OCI-M2 (cell line): ENCODE data around the gene ASPHD1.
"Not testable (repeated sequence)": the region's sequence is repeated elsewhere in the genome, so short reads cannot be mapped to it uniquely, and the experiment has no call there.

Source experiments
- DNase-seq: peaks from one replicate; lab custom pipeline; 2025; ENCODE audit not compliant: unreplicated experiment; lab: John Stamatoyannopoulos, UW

Gene ASPHD1

DNA sequence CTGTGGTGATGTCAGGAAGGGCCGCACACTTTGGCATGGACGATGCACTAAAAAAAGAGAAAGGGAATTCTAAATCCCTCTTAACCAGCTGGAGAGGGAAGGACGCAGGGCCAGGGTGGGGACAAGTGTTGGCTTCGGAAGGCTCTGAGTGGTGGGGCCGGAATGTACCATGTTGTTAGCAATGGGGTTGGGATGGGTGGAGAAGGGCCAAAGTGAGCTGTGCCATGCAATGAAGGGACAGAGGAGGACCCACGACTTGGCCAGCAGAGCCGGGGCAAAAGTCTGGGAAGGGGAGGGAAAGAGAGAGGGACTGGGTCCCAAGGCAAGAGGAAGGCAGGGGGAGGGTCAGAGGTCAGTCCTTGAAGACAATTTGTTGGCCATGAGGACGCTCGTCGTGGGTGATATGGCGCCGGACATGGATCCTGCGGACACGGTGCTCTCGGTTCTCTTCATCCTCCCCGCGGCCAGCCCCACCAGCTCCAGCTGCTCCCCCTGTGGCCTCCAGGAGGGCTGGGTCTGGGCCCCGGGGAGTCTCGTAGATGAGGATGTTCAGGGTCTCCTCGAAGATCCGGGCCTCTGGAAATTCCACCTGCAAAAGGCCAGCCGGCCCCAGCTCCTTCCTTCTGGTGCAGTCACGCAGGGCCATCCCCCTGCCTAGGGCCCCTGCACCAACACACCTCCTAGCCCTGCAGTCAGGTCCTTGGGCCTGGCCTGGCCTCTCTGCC, 6.4 kb downstream of the ASPHD1 start:
- no peak for DNase-seq

- no peak for DNase-seq
Observed at GRCh38 chr16:29907973-29908372, 7.7 kb downstream of the ASPHD1 start.

DNA sequence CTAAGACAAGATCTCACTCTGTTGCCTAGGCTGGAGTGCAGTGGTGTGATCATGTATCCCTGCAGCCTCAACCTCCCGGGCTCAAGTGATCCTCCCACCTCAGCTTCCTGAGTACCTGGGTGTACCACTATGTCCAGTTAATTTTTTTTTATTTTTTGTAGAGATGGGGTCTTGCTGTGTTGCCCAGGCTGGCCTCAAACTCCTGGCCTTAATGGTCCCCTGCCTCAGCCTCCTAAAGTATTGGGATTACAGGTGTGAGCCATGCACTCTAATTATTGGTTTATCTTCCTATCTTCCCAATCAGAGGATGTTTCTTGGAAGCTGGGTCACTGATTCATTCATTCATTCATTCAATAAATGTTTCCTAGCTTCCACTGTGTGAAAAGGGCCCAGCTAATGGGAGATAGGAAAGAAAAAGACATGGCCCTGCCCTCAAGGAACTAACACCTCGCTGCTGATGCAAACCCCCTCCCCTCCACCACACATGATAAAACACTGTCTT, 8.5 kb downstream of the ASPHD1 start:
- DNase-seq = no peak

GRCh38 chr16:29909391-29909790, 9.1 kb downstream of the ASPHD1 start:
- DNase-seq = no peak

GRCh38 chr16:29909851-29910250, 9.6 kb downstream of the ASPHD1 start:
- DNase-seq = not testable (repeated sequence)

DNA sequence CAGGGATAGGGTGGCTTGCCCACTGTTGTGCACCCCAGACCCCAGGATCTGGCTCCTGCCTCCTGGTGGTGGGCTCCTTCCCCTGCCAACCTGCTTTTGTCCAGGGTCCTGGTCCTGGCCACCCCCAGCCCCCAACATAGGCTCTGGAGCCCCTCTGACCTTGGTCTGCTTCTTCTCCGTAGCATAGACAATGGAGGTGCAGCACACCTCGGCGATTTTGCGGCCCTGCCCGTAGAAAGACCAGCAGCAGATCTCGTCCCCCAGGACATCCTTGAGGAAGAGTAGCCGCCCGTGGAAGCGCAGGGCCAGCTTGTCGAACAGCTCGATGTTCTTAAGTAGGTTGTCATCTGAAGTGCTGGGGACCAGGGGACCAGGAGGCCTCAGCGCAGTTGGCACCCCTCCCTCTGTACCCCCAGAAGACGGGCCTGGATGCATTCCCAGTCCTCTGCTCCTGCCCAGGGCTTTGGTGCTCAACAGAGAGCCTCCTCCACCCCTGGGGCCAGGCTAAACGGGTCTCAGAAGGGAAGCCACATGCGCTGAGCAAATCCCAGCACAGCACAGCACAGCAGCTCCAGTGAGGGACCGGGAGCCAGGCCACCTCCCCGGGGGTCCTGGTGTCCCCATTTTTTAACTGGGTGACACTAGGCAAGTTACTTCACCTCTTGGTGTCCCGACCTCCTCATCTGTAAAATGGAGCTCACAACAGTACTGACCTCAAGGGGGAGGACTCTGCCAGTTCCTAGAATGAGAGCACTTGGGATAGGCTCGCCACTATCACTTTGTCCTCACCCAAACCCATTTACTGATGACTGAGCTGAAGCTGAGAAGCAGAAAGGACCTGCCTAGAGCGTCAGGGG, 10.8 kb downstream of the ASPHD1 start:
- DNase-seq = no peak

GRCh38 chr16:29911676-29912010, 11.4 kb downstream of the ASPHD1 start:
- no peak for DNase-seq

GRCh38 chr16:29912087-29912486, 11.8 kb downstream of the ASPHD1 start:
- no peak for DNase-seq

DNA sequence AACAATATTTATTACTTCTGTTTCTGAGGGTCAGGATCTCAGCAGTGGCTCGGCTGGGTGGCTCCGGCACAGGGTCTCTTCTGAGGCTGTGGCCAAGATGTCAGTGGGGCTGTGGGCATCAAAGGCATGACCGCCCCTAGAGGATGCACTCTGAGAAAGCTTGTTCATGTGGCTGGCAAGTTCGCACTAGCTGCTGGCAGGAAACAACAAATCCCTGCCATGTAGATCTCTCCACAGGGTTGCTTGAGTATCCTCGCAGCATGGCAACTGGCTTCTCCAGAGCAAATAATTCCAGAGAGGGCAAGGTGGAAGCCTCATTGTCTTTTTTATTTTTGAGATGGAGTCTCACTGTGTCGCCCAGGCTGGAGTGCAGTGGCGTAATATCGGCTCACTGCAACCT, 13.2 kb downstream of the ASPHD1 start:
- DNase-seq = no peak

DNA sequence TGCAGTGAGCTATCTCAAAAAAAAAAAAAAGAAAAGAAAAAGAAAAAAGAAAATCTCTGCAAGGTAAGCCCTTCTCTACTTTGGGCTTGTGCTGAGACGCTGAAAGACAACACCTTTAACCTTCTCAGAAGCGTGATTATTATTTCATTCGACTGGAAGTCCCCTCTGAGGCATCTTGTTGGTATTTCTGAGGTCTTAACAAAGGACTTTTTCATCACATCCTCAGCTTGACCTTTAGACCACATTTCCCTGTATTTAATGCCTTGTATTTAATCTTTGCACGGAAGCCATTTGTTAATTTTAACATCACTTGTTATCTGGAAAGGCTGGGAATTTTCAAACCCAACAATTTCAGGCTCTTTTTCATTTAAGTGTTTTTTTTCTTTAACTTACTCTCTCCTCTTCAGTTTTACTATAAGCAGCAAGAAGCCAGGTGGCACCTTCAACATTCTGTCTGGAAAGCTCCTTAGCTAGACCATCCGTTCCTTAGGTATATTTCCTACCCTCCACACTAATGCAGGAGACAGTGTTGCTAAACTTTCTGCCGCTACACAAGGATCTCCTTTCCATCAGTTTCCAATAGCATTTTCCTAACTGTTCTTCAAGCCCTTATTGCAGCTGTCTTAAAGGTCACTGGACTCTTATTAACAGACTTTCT, 15.4 kb downstream of the ASPHD1 start:
- DNase-seq = no peak

DNA sequence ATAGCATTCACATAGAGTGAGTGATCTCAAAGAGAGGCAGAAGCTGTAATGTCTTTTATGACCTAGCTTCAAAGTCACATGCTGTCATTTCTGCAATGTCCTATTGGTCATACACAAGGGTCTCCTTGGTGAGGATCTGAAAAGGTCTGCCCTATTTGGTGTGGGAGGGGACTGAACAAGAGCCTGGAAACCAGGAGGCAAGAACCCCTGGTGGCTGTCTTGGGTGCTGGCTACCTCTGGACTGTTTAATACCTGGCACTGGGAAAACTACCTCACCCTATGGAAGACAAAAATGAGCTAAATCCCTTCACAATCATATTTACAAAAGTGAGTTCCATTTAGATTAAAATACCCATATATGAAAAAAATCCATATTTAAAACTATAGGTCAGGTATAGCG, 16.7 kb downstream of the ASPHD1 start:
- no peak for DNase-seq

DNA sequence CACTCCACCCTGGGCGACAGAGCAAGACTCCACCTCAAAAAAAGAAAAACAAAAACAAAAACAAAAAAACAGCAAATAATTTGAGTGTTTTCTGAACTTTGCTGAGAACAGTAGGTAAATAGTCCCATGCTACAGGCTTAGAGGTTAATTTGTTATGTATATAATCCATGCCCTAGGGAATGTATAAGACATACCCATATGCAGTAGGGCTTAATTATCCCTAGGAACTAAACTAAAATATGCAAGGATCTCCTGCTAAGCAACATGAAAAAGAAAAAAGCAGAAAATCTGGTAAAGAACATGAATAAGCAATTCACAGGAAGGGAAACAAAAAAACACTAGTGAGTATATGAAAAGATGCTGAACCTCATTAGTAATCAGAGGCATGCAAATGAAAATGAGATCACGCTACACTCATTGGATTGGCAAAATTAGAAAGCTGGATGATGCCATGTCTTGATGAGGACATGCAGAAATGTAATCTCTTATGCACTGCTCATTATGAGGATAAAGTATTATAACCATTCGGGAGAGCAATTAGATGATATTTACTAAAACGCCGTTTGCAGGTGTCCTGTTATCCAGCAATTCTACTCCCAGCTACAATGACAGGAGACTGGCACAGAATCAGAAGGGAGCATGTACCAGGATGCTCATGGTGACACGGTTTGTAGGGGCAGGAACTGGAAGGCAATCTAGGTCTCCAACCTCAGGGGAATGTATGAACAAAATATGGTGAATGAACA, 20.2 kb downstream of the ASPHD1 start:
- no peak for DNase-seq

- no peak for DNase-seq
Observed at GRCh38 chr16:29921034-29921385, 20.7 kb downstream of the ASPHD1 start.

DNA sequence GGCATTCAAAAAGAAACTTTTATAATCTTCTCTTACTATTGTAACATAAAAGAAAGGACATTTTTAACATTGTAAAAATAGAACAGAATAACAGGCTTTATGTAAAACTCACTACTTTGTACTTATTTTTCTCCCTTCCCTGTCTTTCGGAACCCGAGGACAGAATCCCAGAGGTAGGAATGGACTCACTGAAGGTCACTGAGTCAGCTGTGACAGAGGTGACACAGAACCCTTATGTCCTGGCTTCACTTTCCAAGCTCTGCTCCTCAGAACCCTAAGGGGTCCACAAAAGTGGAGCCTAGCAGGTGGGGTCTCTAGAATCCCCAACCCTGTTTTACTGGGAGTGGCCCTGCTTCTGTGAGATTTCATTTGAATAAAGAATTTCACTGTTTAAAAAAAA, 22.0 kb downstream of the ASPHD1 start:
- no peak for DNase-seq

DNA sequence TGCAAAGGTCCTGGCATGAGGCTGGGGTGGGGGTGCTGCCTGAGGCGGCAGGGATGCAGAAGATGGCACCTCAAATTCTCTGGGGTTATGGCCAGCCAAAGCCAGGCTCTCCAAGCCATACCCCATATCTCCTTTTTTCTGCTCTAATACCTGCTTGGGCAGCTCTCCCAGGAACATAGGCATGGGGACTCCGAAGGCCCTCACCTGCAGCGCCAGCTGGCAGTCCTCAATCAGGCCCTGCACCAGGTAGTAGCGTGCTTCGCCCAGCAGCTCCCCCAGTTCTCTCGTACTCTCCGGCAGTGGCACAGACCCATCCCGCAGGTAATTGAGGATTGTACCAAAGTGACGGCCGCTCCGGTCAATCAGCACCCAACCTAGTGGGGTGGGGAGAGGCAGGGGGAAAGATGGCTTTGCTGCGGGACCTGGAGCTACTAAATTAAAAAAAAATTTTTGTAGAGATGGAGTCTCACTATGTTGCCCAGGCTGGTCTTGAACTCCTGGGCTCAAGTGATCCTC, 22.8 kb downstream of the ASPHD1 start:
- no peak for DNase-seq

DNA sequence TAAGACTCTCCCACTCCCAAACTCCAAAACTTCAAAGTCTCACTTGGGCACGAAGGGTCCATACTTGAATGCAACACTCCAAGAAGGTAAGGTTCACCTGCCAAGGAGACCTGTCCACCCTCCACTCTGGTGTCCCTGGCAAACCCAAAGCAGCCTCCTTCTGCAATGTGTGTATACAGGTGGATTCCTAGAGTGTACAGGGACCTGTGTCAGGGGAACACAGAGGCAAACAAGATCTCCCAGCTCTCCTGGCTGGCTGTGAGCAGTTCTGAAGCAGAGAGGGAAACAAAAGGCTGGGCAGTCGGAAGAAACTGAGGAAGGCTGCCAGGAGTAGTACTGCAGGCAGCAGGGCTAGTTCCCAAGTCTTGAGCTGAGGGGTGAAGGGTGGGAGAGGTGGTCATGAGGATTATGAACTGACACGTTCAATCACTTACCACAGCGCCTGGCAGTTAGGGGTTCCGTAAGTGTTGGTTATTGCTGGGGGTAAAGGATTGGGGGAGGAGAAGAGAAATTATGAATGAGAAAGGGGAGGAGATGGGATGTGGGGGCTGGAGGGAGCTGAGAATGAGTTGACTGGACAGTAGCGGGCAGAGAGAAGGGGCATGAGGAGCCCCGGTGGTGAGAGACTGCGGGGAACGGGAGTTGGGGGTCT, 24.9 kb downstream of the ASPHD1 start:
- DNase-seq = no peak

DNA sequence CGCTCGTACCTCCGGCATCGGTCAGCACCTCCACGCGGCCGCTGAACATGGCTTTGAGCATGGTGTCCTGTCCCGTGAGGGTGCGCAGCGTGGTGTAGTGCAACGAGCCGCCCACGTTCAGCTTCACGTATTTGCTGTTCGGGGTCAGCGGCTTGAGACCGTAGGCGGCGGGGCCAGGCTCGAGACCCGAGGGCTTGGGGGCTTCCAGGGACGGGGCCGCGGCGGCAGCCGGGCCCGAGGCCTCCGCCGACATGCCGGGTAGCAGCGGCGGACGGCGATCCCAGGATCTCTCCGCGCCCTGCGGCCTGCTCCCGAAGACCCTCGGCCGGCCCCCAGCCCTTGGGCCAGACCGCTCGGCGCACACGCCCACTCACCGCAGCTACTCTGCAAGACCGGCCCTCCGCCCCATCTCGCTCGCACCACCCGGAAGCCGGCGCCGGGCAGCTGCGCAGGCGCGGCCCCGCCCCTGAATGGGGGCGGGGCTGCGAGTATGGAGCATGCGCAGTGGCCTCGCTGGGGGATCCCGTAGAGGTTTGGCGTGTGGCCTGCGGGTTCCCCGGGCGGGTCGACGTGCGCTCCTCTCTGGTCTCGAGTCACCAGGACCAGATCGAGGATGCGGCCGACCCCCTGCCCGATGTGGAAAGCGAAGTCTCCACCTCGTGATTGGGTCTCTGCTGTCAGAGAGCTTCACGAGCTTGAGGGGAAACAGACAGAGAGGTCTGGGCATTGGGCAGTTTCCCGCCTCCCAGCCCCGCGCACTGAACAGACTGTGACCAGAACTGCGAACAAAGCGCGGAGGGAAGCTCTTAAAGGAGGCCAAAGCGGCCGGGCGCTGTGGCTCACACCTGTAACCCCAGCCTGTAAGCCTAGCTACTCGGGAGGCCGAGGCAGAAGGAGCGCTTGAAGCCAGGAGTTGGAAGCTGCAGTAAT, 25.8 kb downstream of the ASPHD1 start, which contains the start of gene KCTD13:
Gene KCTD13 (minus strand): TSS at position 446 of the 930 bp plus-strand sequence. CDS start 193 bp downstream, at position 253.
- peak; percentile 59 for DNase-seq

- no peak for DNase-seq
Observed at GRCh38 chr16:29926711-29927052, 26.4 kb downstream of the ASPHD1 start.
